Prostate gland (tissue), 2 donors: ENCODE data around the gene SERPINC1.

Experiments
- CTCF ChIP-seq, 4 experiments: fragments of 200-600 bp in 2 of 4; fragments of 450-650 bp in 2 of 4; sonication (generic) in 2 of 4; IDR thresholded peaks; 1 replicate in 3 of 4; 2 replicates in 1 of 4; pipeline ENCODE4 v1.5.1; 2016 to 2019; ENCODE audit warnings: antibody characterized with exemption in 4 of 4, mild to moderate bottlenecking in 2 of 4, moderate library complexity in 2 of 4
- POLR2A ChIP-seq: fragments of 450-650 bp; IDR thresholded peaks from one replicate; pipeline ENCODE4 v1.6.1; 2016; ENCODE audit warnings: antibody characterized with exemption, mild to moderate bottlenecking
- POLR2AphosphoS5 ChIP-seq: sonication (generic); formaldehyde crosslinking; IDR thresholded peaks from one replicate; pipeline ENCODE4 v1.6.1; 2017; ENCODE audit warnings: antibody characterized with exemption

- no peak for TF ChIP-seq CTCF (IDR thresholded peaks at IDR 0.05)
- TF ChIP-seq POLR2A, result no peak
- no peak for TF ChIP-seq POLR2AphosphoS5
These were observed 17.3 kb upstream of the SERPINC1 start for GRCh38 chr1:173934440-173934839.
